ENCODE data around the gene FJX1.

- TF ChIP-seq CTCF (IDR thresholded peaks at IDR 0.05) (no peak), USF1 (CRISPR knock-in tag; IDR thresholded peaks at IDR 0.05) (no peak), ZBTB21 (CRISPR knock-in tag; IDR thresholded peaks at IDR 0.05; ENCODE audit: borderline replicate concordance) (no peak), E2F1 (CRISPR knock-in tag; IDR thresholded peaks at IDR 0.05) (no peak), CBFB (CRISPR knock-in tag; IDR thresholded peaks at IDR 0.05; ENCODE audit: low read depth) (no peak), ATF2 (CRISPR knock-in tag; IDR thresholded peaks at IDR 0.05; ENCODE audit: borderline replicate concordance, low read depth) (no peak), ATF6 (CRISPR knock-in tag; IDR thresholded peaks at IDR 0.05) (no peak), KAT7 (CRISPR knock-in tag; IDR thresholded peaks at IDR 0.05; ENCODE audit: borderline replicate concordance) (no peak)
Observed at GRCh38 chr11:35609656-35610055, 8.6 kb upstream of the FJX1 start.
